Panc1 (cell line): ENCODE data around the gene TAS2R41. TPM values are rescaled to one million over a fixed set of nuclear protein-coding genes. Genes with fewer than 3 reads are reported as not detected.

Source experiments
- ATAC-seq: fragments of 200-7000 bp; cut with Tn5 transposase; 2 replicates; pipeline ENCODE4 v1.9.1; 2020; ENCODE audit warnings: mild to moderate bottlenecking, moderate library complexity
- BruUV-seq: library from RNA; stranded (reverse); fragments of 400-500 nt; replicated peaks from 2 replicates; lab custom pipeline; 2021; lab: Mats Ljungman, UMichigan
- CTCF ChIA-PET: fragments of 300-600 bp; sonication (Branson Sonifier 250); formaldehyde crosslinking; loops from one replicate; lab custom pipeline; 2022; ENCODE audit warnings: antibody characterized with exemption; lab: Charles Lee
- POLR2A ChIA-PET: fragments of 300-600 bp; sonication (Branson Sonifier 250); formaldehyde crosslinking; loops from one replicate; lab custom pipeline; 2022; ENCODE audit warnings: antibody characterized with exemption; lab: Charles Lee
- DNase-seq: peaks from one replicate; pipeline ENCODE4 v3.0.0-alpha.2; 2010; ENCODE audit warnings: low read depth, low spot score
- H3K27ac ChIP-seq: 2 replicates; pipeline ENCODE4 v1.5.1; 2011; ENCODE audit warnings: mild to moderate bottlenecking, low read length, inconsistent platforms
- H3K27me3 ChIP-seq: fragments of 200-500 bp; sonication (Bioruptor generic); 2 replicates; pipeline ENCODE4 v1.6.0; 2014; ENCODE audit warnings: low read length, inconsistent platforms; ENCODE audit not compliant: control insufficient read depth, insufficient read depth
- H3K36me3 ChIP-seq: fragments of 200-500 bp; sonication (Bioruptor generic); 2 replicates; pipeline ENCODE4 v1.5.1; 2014; ENCODE audit warnings: inconsistent platforms, mild to moderate bottlenecking, low read length, moderate library complexity; ENCODE audit not compliant: control insufficient read depth, insufficient read depth
- H3K4me1 ChIP-seq: 2 replicates; pipeline ENCODE4 v1.5.1; 2011; ENCODE audit warnings: inconsistent platforms, mild to moderate bottlenecking, low read length, moderate library complexity; ENCODE audit not compliant: control insufficient read depth, insufficient read depth
- H3K4me3 ChIP-seq, 2 experiments: 2 replicates each; pipeline ENCODE4 v1.5.1; 2011 to 2012; ENCODE audit warnings: low read depth in 2 of 2, low read length in 2 of 2, mild to moderate bottlenecking in 2 of 2, inconsistent platforms in 1 of 2, moderate library complexity in 1 of 2
- H3K9me3 ChIP-seq: fragments of 200-500 bp; sonication (Bioruptor generic); 2 replicates; pipeline ENCODE4 v1.5.1; 2014; ENCODE audit warnings: low read depth, mild to moderate bottlenecking, inconsistent platforms, low read length, moderate library complexity; ENCODE audit not compliant: control insufficient read depth, insufficient read depth
- CTCF ChIP-seq: fragments of 450-650 bp; IDR thresholded peaks from 2 replicates; pipeline ENCODE4 v1.5.1; 2017; ENCODE audit warnings: mild to moderate bottlenecking
- POLR2AphosphoS5 ChIP-seq: IDR thresholded peaks from 2 replicates; pipeline ENCODE4 v1.6.1; 2012; ENCODE audit warnings: mild to moderate bottlenecking, low read depth, low read length, moderate library complexity
- REST ChIP-seq, 2 experiments: IDR thresholded peaks; 2 replicates each; pipeline ENCODE4 v1.6.1; 2011 to 2012; ENCODE audit warnings: low read depth in 2 of 2, control low read depth in 1 of 2, low read length in 1 of 2, mild to moderate bottlenecking in 1 of 2, moderate library complexity in 1 of 2; ENCODE audit not compliant: insufficient read depth in 1 of 2
- SIN3A ChIP-seq: IDR thresholded peaks from 2 replicates; pipeline ENCODE4 v1.6.1; 2012; ENCODE audit warnings: low read depth, mild to moderate bottlenecking, low read length, moderate library complexity, borderline replicate concordance; ENCODE audit not compliant: insufficient read depth
- TCF7L2 ChIP-seq: IDR thresholded peaks from 2 replicates; pipeline ENCODE4 v1.6.1; 2011; ENCODE audit warnings: mild to moderate bottlenecking, low read depth, low read length, inconsistent platforms
- in situ Hi-C: cut with HindIII; loops from 2 replicates; pipeline ENCODE4 v1.10.0; 2016; ENCODE audit warnings: low sequenced_read_pairs, low pct_unique_long_range_greater_than_20kb
- intact Hi-C: fragments of 100-400 bp; cut with micrococcal nuclease; formaldehyde crosslinking; loops from one replicate; pipeline ENCODE4 v1.10.0; 2022; ENCODE audit not compliant: unreplicated experiment
- total RNA-seq: library from RNA; stranded (reverse); gene quantifications from one replicate; pipeline ENCODE4 v1.2.1, GENCODE V29; 2021; ENCODE audit not compliant: unreplicated experiment

Gene TAS2R41
- total RNA-seq, 1 experiment from 2014 or later = not detected

GRCh38 chr7:143455491-143455890, 22.2 kb upstream of the TAS2R41 start:
- Histone ChIP-seq H3K4me3 (no peak overlapping the region), H3K27ac (no peak overlapping the region), H3K27me3 (no peaks in the 10 kb centered on the region; the same call in none of the 2 replicates), H3K9me3 (no peaks in the 10 kb centered on the region), H3K4me1 (no peaks in the 10 kb centered on the region), H3K36me3 (no peaks in the 10 kb centered on the region)
- ATAC-seq = no peak
- DNase-seq = no peak
- TF ChIP-seq POLR2AphosphoS5 (no peak), TCF7L2 (no peak), SIN3A (no peak), REST (IDR thresholded peaks at IDR 0.05; ENCODE audit: insufficient read depth in 1 of 2, low read depth in 2 of 2, low read length in 1 of 2) (no peak), CTCF (no peak)
- ChIA-PET CTCF (no interaction called here), POLR2A (no interaction called here)
- intact Hi-C loops (no loop called here), in situ Hi-C loops (no loop called here)
- BruUV-seq = no TSS peak

GRCh38 chr7:143455942-143456341, 21.7 kb upstream of the TAS2R41 start:
- H3K27ac ChIP-seq = no peak overlapping the region
- ATAC-seq (no peak), DNase-seq (no peak)
- intact Hi-C loops = no loop called here
- no peaks in the 10 kb centered on the region for H3K36me3 ChIP-seq
- no peak for TF ChIP-seq TCF7L2
- TF ChIP-seq REST (IDR thresholded peaks at IDR 0.05; ENCODE audit: insufficient read depth in 1 of 2, low read depth in 2 of 2, low read length in 1 of 2) = no peak
- no peak for TF ChIP-seq CTCF
- no peak for TF ChIP-seq POLR2AphosphoS5
- no peak for TF ChIP-seq SIN3A
- CTCF ChIA-PET = no interaction called here
- POLR2A ChIA-PET = no interaction called here
- in situ Hi-C loops = no loop called here
- no TSS peak for BruUV-seq
- H3K27me3 ChIP-seq = no peaks in the 10 kb centered on the region; the same call in none of the 2 replicates
- H3K9me3 ChIP-seq = no peaks in the 10 kb centered on the region
- no peak overlapping the region for H3K4me3 ChIP-seq
- H3K4me1 ChIP-seq = no peaks in the 10 kb centered on the region
